Activated naive CD8-positive, alpha-beta T cell treated with anti-CD3 and anti-CD28 coated beads, Interleukin-2, amount 50 U/mL, for 24 hours (primary cell): ENCODE results near the gene NDUFS5.
"Not testable (repeated sequence)": the region's sequence is repeated elsewhere in the genome, so short reads cannot be mapped to it uniquely, and the experiment has no call there.

Experiments used
- ATAC-seq: fragments of 150-1000 bp; cut with Tn5 transposase; one replicate; pipeline ENCODE4 v1.10.0; 2021
- DNase-seq: peaks from one replicate; pipeline ENCODE4 v3.0.0; 2021
- H3K27ac Mint-ChIP-seq: one replicate; pipeline ENCODE4 v1.8.0; 2021; ENCODE audit warnings: mild to moderate bottlenecking, mixed read lengths
- H3K27me3 Mint-ChIP-seq: one replicate; pipeline ENCODE4 v1.8.0; 2021; ENCODE audit warnings: mixed read lengths
- H3K36me3 Mint-ChIP-seq: one replicate; pipeline ENCODE4 v1.8.0; 2021; ENCODE audit warnings: low read depth, mixed read lengths
- H3K4me1 Mint-ChIP-seq: one replicate; pipeline ENCODE4 v1.8.0; 2021; ENCODE audit warnings: mixed read lengths
- H3K4me3 Mint-ChIP-seq: one replicate; pipeline ENCODE4 v1.8.0; 2021; ENCODE audit warnings: mild to moderate bottlenecking, moderate library complexity, mixed read lengths
- H3K9me3 Mint-ChIP-seq: one replicate; pipeline ENCODE4 v1.8.0; 2021; ENCODE audit warnings: mixed read lengths

Gene NDUFS5

GRCh38 chr1:39065542-39065941, 39.4 kb downstream of the NDUFS5 start:
- ATAC-seq (no peak), DNase-seq (no peak)
- Mint-ChIP-seq H3K27me3 (no peaks in the 10 kb centered on the region), H3K27ac (no peak overlapping the region), H3K4me3 (no peak overlapping the region), H3K4me1 (no peaks in the 10 kb centered on the region), H3K9me3 (no peaks in the 10 kb centered on the region), H3K36me3 (no peaks in the 10 kb centered on the region)

GRCh38 chr1:39068227-39068626, 42.1 kb downstream of the NDUFS5 start:
- not testable (repeated sequence) for ATAC-seq, H3K36me3 Mint-ChIP-seq, DNase-seq, H3K27me3 Mint-ChIP-seq, H3K4me3 Mint-ChIP-seq, H3K9me3 Mint-ChIP-seq, H3K27ac Mint-ChIP-seq, H3K4me1 Mint-ChIP-seq

GRCh38 chr1:39071557-39071956, 45.4 kb downstream of the NDUFS5 start:
- H3K27me3 Mint-ChIP-seq, DNase-seq, H3K27ac Mint-ChIP-seq, H3K36me3 Mint-ChIP-seq, H3K4me1 Mint-ChIP-seq, ATAC-seq, H3K9me3 Mint-ChIP-seq, H3K4me3 Mint-ChIP-seq: not testable (repeated sequence)

GRCh38 chr1:39076127-39076798, 50.1 kb downstream of the NDUFS5 start:
- H3K27me3 Mint-ChIP-seq: peaks cover 12% of the 10 kb centered on the region
- ATAC-seq (no peak), DNase-seq (no peak)
- no peak overlapping the region for H3K4me3 Mint-ChIP-seq
- H3K9me3 Mint-ChIP-seq: peaks cover 6% of the 10 kb centered on the region
- H3K4me1 Mint-ChIP-seq: peaks cover 4% of the 10 kb centered on the region
- H3K27ac Mint-ChIP-seq: no peak overlapping the region
- no peaks in the 10 kb centered on the region for H3K36me3 Mint-ChIP-seq

GRCh38 chr1:39076799-39077148, 50.6 kb downstream of the NDUFS5 start:
- Mint-ChIP-seq H3K4me1 (peaks cover 4% of the 10 kb centered on the region), H3K4me3 (no peak overlapping the region), H3K36me3 (no peaks in the 10 kb centered on the region), H3K9me3 (peaks cover 2% of the 10 kb centered on the region), H3K27me3 (peaks cover 12% of the 10 kb centered on the region), H3K27ac (no peak overlapping the region)
- ATAC-seq (no peak), DNase-seq (no peak)

GRCh38 chr1:39080269-39080826, 54.2 kb downstream of the NDUFS5 start:
- peaks cover 8% of the 10 kb centered on the region for H3K4me1 Mint-ChIP-seq
- no peaks in the 10 kb centered on the region for H3K36me3 Mint-ChIP-seq
- ATAC-seq (no peak), DNase-seq (no peak)
- H3K27me3 Mint-ChIP-seq: peaks cover 29% of the 10 kb centered on the region
- no peaks in the 10 kb centered on the region for H3K9me3 Mint-ChIP-seq
- no peak overlapping the region for H3K27ac Mint-ChIP-seq
- peak overlapping the region; percentile 51 for H3K4me3 Mint-ChIP-seq

- ATAC-seq: no peak
- Mint-ChIP-seq H3K4me3 (peak overlapping the region; percentile 51), H3K4me1 (peaks cover 8% of the 10 kb centered on the region), H3K27me3 (peaks cover 29% of the 10 kb centered on the region), H3K36me3 (no peaks in the 10 kb centered on the region), H3K27ac (no peak overlapping the region), H3K9me3 (no peaks in the 10 kb centered on the region)
- DNase-seq: no peak
Measured at GRCh38 chr1:39080831-39081270, 54.7 kb downstream of the NDUFS5 start.

- ATAC-seq (peak; percentile 42), DNase-seq (peak; percentile 35)
- Mint-ChIP-seq H3K4me3 (no peak overlapping the region), H3K36me3 (no peaks in the 10 kb centered on the region), H3K27me3 (peaks cover 29% of the 10 kb centered on the region), H3K4me1 (peaks cover 8% of the 10 kb centered on the region), H3K9me3 (no peaks in the 10 kb centered on the region), H3K27ac (no peak overlapping the region)
Measured at GRCh38 chr1:39081271-39082009, 55.3 kb downstream of the NDUFS5 start.

GRCh38 chr1:39082010-39082799, 56.1 kb downstream of the NDUFS5 start:
- Mint-ChIP-seq H3K9me3 (no peaks in the 10 kb centered on the region), H3K4me1 (peaks cover 8% of the 10 kb centered on the region), H3K27me3 (peaks cover 29% of the 10 kb centered on the region), H3K4me3 (peak overlapping the region; percentile 44), H3K27ac (no peak overlapping the region), H3K36me3 (no peaks in the 10 kb centered on the region)
- ATAC-seq (no peak), DNase-seq (no peak)

GRCh38 chr1:39082811-39083576, 56.8 kb downstream of the NDUFS5 start:
- H3K27me3 Mint-ChIP-seq: peaks cover 29% of the 10 kb centered on the region
- peaks cover 8% of the 10 kb centered on the region for H3K4me1 Mint-ChIP-seq
- H3K36me3 Mint-ChIP-seq: no peaks in the 10 kb centered on the region
- no peaks in the 10 kb centered on the region for H3K9me3 Mint-ChIP-seq
- ATAC-seq (no peak), DNase-seq (no peak)
- H3K27ac Mint-ChIP-seq: no peak overlapping the region
- peak overlapping the region; percentile 44 for H3K4me3 Mint-ChIP-seq

- peaks cover 29% of the 10 kb centered on the region for H3K27me3 Mint-ChIP-seq
- H3K27ac Mint-ChIP-seq: no peak overlapping the region
- H3K4me1 Mint-ChIP-seq: peaks cover 8% of the 10 kb centered on the region
- H3K4me3 Mint-ChIP-seq: no peak overlapping the region
- DNase-seq (no peak), ATAC-seq (no peak)
- H3K9me3 Mint-ChIP-seq: no peaks in the 10 kb centered on the region
- H3K36me3 Mint-ChIP-seq: no peaks in the 10 kb centered on the region
Measured at GRCh38 chr1:39084191-39084590, 58.0 kb downstream of the NDUFS5 start.
